Eye (tissue), 1 donor: ENCODE measurements around the gene NAGS.
A peak's percentile ranks its signal among the peaks of the same experiment; 100 is the strongest.
"Not testable (repeated sequence)": the region's sequence is repeated elsewhere in the genome, so short reads cannot be mapped to it uniquely, and the experiment has no call there.

Experiments
- DNase-seq: peaks from one replicate; pipeline ENCODE4 v3.0.0-alpha.2; 2015

Gene NAGS

GRCh38 chr17:43986225-43986981 is 18.0 kb upstream of the NAGS start:
- DNase-seq, result no peak

- no peak for DNase-seq
Measured at GRCh38 chr17:43987131-43988021, 17.0 kb upstream of the NAGS start.

GRCh38 chr17:43988301-43988700 is 16.1 kb upstream of the NAGS start:
- no peak for DNase-seq

- DNase-seq, result no peak
Measured at GRCh38 chr17:43992641-43993040, 11.8 kb upstream of the NAGS start.

- peak; percentile 87 for DNase-seq
Measured at GRCh38 chr17:43994272-43995149, 9.9 kb upstream of the NAGS start.

GRCh38 chr17:43995150-43995471 is 9.3 kb upstream of the NAGS start:
- no peak for DNase-seq

- not testable (repeated sequence) for DNase-seq
Measured at GRCh38 chr17:43997180-43997579, 7.2 kb upstream of the NAGS start.

- no peak for DNase-seq
Measured at GRCh38 chr17:43998552-43998951, 5.9 kb upstream of the NAGS start.

GRCh38 chr17:43999024-43999423 is 5.4 kb upstream of the NAGS start:
- DNase-seq, result no peak

- no peak for DNase-seq
Measured at GRCh38 chr17:44000141-44000860, 4.1 kb upstream of the NAGS start.

- no peak for DNase-seq
Measured at GRCh38 chr17:44000871-44001460, 3.5 kb upstream of the NAGS start.

- no peak for DNase-seq
Measured at GRCh38 chr17:44001461-44001920, 2.9 kb upstream of the NAGS start.

- no peak for DNase-seq
Measured at GRCh38 chr17:44002141-44002848, 2.1 kb upstream of the NAGS start.

- DNase-seq, result peak; percentile 55
Measured at GRCh38 chr17:44004761-44005526, 522 bp downstream of the NAGS start.

GRCh38 chr17:44005527-44006271 is 1.3 kb downstream of the NAGS start:
- peak; percentile 55 for DNase-seq

- no peak for DNase-seq
Measured at GRCh38 chr17:44006272-44006597, 1.8 kb downstream of the NAGS start.

GRCh38 chr17:44006598-44007345 is 2.4 kb downstream of the NAGS start:
- DNase-seq, result peak; percentile 97

GRCh38 chr17:44007346-44008204 is 3.2 kb downstream of the NAGS start:
- no peak for DNase-seq
